ENCODE data around the gene MTX2. TPM values are rescaled to one million over a fixed set of nuclear protein-coding genes. Genes with fewer than 3 reads are reported as not detected.
A peak's percentile ranks its signal among the peaks of the same experiment; 100 is the strongest.

MTX2 gene
- total RNA-seq, 4 donors from 2014 or later: 23.4 to 42.0 (median 33.7) TPM

DNA sequence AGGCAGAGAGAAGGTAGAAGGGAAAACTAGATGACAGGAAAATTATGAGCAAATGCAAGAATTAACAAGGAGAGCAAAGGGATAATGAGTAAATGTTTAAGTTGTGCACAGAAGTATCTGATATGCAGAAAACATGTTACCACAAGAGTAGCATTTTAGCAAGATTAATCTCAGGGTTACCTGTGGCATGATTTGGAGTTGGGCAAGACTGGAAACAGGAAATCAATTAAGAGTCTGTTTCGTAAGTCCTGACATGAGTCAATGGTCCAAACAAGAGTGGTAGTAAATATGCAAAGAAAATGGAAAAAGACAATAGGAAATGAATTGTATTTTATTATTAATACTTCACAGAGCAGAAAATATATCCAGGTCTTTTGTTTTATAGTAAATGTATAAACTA is 17.3 kb upstream of the MTX2 start:
- H3K4me1 ChIP-seq: no peaks in the 10 kb centered on the region
- no peaks in the 10 kb centered on the region for H3K36me3 ChIP-seq
- TF ChIP-seq, protein P1, sequence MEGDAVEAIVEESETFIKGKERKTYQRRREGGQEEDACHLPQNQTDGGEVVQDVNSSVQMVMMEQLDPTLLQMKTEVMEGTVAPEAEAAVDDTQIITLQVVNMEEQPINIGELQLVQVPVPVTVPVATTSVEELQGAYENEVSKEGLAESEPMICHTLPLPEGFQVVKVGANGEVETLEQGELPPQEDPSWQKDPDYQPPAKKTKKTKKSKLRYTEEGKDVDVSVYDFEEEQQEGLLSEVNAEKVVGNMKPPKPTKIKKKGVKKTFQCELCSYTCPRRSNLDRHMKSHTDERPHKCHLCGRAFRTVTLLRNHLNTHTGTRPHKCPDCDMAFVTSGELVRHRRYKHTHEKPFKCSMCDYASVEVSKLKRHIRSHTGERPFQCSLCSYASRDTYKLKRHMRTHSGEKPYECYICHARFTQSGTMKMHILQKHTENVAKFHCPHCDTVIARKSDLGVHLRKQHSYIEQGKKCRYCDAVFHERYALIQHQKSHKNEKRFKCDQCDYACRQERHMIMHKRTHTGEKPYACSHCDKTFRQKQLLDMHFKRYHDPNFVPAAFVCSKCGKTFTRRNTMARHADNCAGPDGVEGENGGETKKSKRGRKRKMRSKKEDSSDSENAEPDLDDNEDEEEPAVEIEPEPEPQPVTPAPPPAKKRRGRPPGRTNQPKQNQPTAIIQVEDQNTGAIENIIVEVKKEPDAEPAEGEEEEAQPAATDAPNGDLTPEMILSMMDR (IDR thresholded peaks at IDR 0.05): no peak
- TF ChIP-seq POLR2A (IDR thresholded peaks at IDR 0.05): no peak
- H3K9me3 ChIP-seq: no peaks in the 10 kb centered on the region
- peaks cover 4% of the 10 kb centered on the region for H3K27me3 ChIP-seq
- no peak overlapping the region for H3K4me3 ChIP-seq (replicated peaks in 1 of 3)
- intact Hi-C loops (cut with DNase I): no loop called here
- H3K27ac ChIP-seq: no peak overlapping the region
- DNase-seq: no peak
- WGBS, 2 donors: 75 to 80% methylated on average over 1 of the region's 1 CpG

DNA sequence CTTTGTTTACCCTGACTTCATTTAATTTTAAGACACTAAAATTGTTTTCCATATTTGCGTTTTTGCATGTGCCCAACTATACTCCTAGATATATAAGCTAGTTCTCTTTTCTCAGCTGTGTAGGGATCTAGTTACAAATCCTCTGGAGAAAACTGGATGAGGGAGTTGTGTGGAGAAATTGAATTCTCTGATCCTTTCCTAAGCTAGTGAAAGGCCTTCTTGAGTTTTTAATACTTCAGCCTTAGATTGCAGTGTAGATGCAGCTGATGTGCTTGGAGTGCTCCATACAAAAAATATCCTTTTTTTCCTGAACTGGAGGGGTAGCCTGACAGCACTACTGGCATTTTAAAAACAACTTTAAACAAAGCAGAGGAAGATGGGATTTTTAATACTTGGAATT is 8.6 kb upstream of the MTX2 start:
- Histone ChIP-seq H3K4me1 (no peaks in the 10 kb centered on the region), H3K27me3 (no peaks in the 10 kb centered on the region), H3K4me3 (replicated peaks in 1 of 3) (no peak overlapping the region), H3K27ac (no peak overlapping the region), H3K36me3 (no peaks in the 10 kb centered on the region), H3K9me3 (no peaks in the 10 kb centered on the region)
- intact Hi-C loops (cut with DNase I): loop anchor here (10.0 kb wide), 1 partner anchor 194 kb away; no protein-coding TSS in a partner anchor
- WGBS, 2 donors: 94 to 99% methylated on average over 1 of the region's 1 CpG
- TF ChIP-seq POLR2A (IDR thresholded peaks at IDR 0.05): no peak
- TF ChIP-seq, protein P1 (IDR thresholded peaks at IDR 0.05): no peak
- no peak for DNase-seq

DNA sequence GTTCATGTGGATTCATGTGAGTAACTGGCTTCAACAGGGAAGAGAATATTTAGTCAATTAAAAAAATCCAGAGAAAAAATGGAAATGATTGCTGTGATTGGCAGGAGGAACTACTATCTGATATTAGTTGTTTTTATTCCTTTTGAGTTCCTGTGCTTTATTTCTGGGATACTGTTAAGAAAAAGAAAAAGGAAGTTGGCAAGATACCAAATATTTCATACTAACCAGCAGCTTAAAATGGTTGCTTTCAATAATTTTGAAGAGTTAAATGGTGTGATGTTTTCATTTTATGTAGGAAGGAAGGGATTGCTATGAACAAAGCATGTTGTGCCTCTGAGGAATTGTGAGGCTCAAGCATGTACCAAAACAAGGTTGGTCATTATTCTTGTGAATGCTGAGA is 8.1 kb upstream of the MTX2 start:
- H3K9me3 ChIP-seq: no peaks in the 10 kb centered on the region
- H3K27me3 ChIP-seq: no peaks in the 10 kb centered on the region
- intact Hi-C loops (cut with DNase I): loop anchor here (10.0 kb wide), 1 partner anchor 194 kb away; no protein-coding TSS in a partner anchor
- no peaks in the 10 kb centered on the region for H3K4me1 ChIP-seq
- no peak overlapping the region for H3K27ac ChIP-seq
- TF ChIP-seq POLR2A (IDR thresholded peaks at IDR 0.05): no peak
- TF ChIP-seq, protein P1 (IDR thresholded peaks at IDR 0.05): no peak
- no peaks in the 10 kb centered on the region for H3K36me3 ChIP-seq
- no peak for DNase-seq
- H3K4me3 ChIP-seq (replicated peaks in 1 of 3): no peak overlapping the region

DNA sequence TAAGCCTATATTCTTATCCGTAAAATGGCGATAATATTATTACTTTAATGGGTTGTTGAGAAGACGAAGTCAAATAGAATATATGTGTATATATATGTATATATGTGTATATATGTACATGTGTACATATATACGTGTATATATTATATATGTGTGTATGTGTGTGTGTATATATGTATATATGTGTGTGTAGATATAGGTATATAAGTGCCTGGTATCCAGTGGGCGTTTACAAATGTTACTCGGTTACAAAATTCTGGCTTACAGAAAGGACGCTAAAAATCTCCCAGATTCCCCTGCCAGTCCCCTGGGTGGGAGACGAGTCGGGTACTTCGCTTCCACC is 295 bp upstream of the MTX2 start:
- DNase-seq: no peak
- WGBS, 2 donors: 12 to 23% methylated on average over 10 of the region's 10 CpGs
- H3K27me3 ChIP-seq: no peaks in the 10 kb centered on the region
- H3K4me3 ChIP-seq (replicated peaks in 1 of 3): peak overlapping the region; percentile 9 to 83 (median 82)
- TF ChIP-seq POLR2A (IDR thresholded peaks at IDR 0.05): no peak
- TF ChIP-seq, protein P1 (IDR thresholded peaks at IDR 0.05): no peak
- intact Hi-C loops (cut with DNase I): loop anchor here (10.0 kb wide), 1 partner anchor 186 kb away; no protein-coding TSS in a partner anchor
- no peaks in the 10 kb centered on the region for H3K36me3 ChIP-seq
- peak overlapping the region; percentile 86 to 93 (median 91) for H3K27ac ChIP-seq
- no peaks in the 10 kb centered on the region for H3K9me3 ChIP-seq
- peaks cover 15 to 18% of the 10 kb centered on the region in 2 donors for H3K4me1 ChIP-seq

DNA sequence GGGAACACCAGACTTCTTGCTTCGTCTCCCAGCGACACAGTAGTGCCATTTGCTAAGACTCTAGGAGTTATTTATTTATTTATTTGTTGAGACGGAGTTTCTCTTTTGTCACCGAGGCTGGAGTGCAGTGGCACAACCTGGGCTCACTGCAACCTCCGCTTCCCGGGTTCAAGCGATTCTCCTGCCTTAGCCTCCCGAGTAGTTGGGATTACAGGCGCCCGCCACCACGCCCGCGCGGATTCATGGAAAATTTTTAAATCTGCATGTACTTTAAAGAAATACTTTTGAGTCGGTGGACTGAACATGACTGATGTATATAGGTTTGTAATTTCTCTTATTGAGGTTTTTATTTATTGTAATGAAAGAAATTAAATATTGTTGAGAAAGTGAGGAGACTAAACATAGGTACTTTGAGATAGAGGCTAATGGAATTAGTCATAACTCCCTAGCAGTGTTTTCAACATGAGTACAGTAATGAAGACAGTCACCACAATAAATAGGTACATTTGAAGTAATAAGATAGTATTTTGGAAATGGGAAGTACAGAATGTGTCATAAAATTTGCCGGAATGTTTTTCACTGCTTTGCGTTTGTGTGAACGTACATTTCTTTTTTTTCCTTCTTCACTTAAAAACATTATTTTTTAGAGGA is 983 bp downstream of the MTX2 start:
- peak in 1 of 2 donors; percentile 7 for DNase-seq
- Histone ChIP-seq H3K9me3 (no peaks in the 10 kb centered on the region), H3K27me3 (no peaks in the 10 kb centered on the region), H3K4me3 (replicated peaks in 1 of 3) (peak overlapping the region; percentile 9 to 83 (median 82)), H3K4me1 (peaks cover 15 to 19% of the 10 kb centered on the region in 2 donors), H3K36me3 (no peaks in the 10 kb centered on the region), H3K27ac (no peak overlapping the region)
- TF ChIP-seq, protein P1 (IDR thresholded peaks at IDR 0.05): no peak
- TF ChIP-seq POLR2A (IDR thresholded peaks at IDR 0.05): no peak
- WGBS, 2 donors: 52 to 55% methylated on average over 18 of the region's 18 CpGs
- intact Hi-C loops (cut with DNase I): no loop called here
